ENCODE measurements around the gene ZCCHC8. TPM values are rescaled to one million over a fixed set of nuclear protein-coding genes. Genes with fewer than 3 reads are reported as not detected.

The ZCCHC8 gene
- total and polyA plus RNA-seq, 2 of the 8 experiments (the other 6 are each of a cell fraction or from before 2014, with no cell fraction given): 13.8 to 28.9 TPM

GRCh38 chr12:122547330-122547729 is 46.6 kb upstream of the ZCCHC8 start (continued):
- TF ChIP-seq USF2 (IDR thresholded peaks at IDR 0.05; ENCODE audit: low read length): no peak
- TF ChIP-seq RFX5 (IDR thresholded peaks at IDR 0.05; ENCODE audit: borderline replicate concordance, low read depth, low read length): no peak
- no peak for TF ChIP-seq YY1 (IDR thresholded peaks at IDR 0.05; ENCODE audit: low read depth, low read length)
- no peak for TF ChIP-seq EZH2 (IDR thresholded peaks at IDR 0.05; ENCODE audit: low read depth, low read length, severe bottlenecking)
- TF ChIP-seq BCL11A (IDR thresholded peaks at IDR 0.05; ENCODE audit: low read depth in 2 of 2, low read length in 2 of 2): no peak

Data from H1 (cell line).